Measurements from ENCODE around the gene LTO1.
"Not testable (repeated sequence)": the region's sequence is repeated elsewhere in the genome, so short reads cannot be mapped to it uniquely, and the experiment has no call there.

Gene LTO1

GRCh38 chr11:69694781-69695180 is 19.6 kb upstream of the LTO1 start:
- peaks cover 97% of the 10 kb centered on the region for H3K27me3 ChIP-seq
- H3K4me3 ChIP-seq (ENCODE audit: low read depth in 1 of 2, low read length in 1 of 2): no peak overlapping the region
- H3K36me3 ChIP-seq: no peaks in the 10 kb centered on the region
- H3K9me3 ChIP-seq: no peaks in the 10 kb centered on the region
- no peaks in the 10 kb centered on the region for H3K4me1 ChIP-seq (ENCODE audit: control insufficient read depth in 1 of 2, insufficient read depth in 1 of 2, low read depth in 1 of 2, low read length in 1 of 2)
- no peak for TF ChIP-seq CTCF (IDR thresholded peaks at IDR 0.05)
- H3K27ac ChIP-seq: no peak overlapping the region

- Histone ChIP-seq H3K9me3 (no peaks in the 10 kb centered on the region), H3K4me1 (ENCODE audit: control insufficient read depth in 1 of 2, insufficient read depth in 1 of 2, low read depth in 1 of 2, low read length in 1 of 2) (no peaks in the 10 kb centered on the region), H3K4me3 (ENCODE audit: low read depth in 1 of 2, low read length in 1 of 2) (no peak overlapping the region), H3K27ac (no peak overlapping the region), H3K27me3 (peaks cover 98% of the 10 kb centered on the region), H3K36me3 (no peaks in the 10 kb centered on the region)
- TF ChIP-seq CTCF (IDR thresholded peaks at IDR 0.05): no peak
These were observed 17.3 kb upstream of the LTO1 start for GRCh38 chr11:69692422-69692821.

- no peak for TF ChIP-seq CTCF (IDR thresholded peaks at IDR 0.05)
- H3K4me3 ChIP-seq (ENCODE audit: low read depth in 1 of 2, low read length in 1 of 2): no peak overlapping the region
- no peaks in the 10 kb centered on the region for H3K9me3 ChIP-seq
- H3K27ac ChIP-seq: no peak overlapping the region
- H3K27me3 ChIP-seq: peaks cover 98% of the 10 kb centered on the region
- H3K36me3 ChIP-seq: no peaks in the 10 kb centered on the region
- no peaks in the 10 kb centered on the region for H3K4me1 ChIP-seq (ENCODE audit: control insufficient read depth in 1 of 2, insufficient read depth in 1 of 2, low read depth in 1 of 2, low read length in 1 of 2)
These were observed 16.3 kb upstream of the LTO1 start for GRCh38 chr11:69691463-69691862.

GRCh38 chr11:69689484-69690319 is 14.5 kb upstream of the LTO1 start:
- H3K36me3 ChIP-seq: no peaks in the 10 kb centered on the region
- H3K4me1 ChIP-seq (ENCODE audit: control insufficient read depth in 1 of 2, insufficient read depth in 1 of 2, low read depth in 1 of 2, low read length in 1 of 2): no peaks in the 10 kb centered on the region
- H3K9me3 ChIP-seq: no peaks in the 10 kb centered on the region
- no peak overlapping the region for H3K4me3 ChIP-seq (ENCODE audit: low read depth in 1 of 2, low read length in 1 of 2)
- no peak for TF ChIP-seq CTCF (IDR thresholded peaks at IDR 0.05)
- H3K27me3 ChIP-seq: peaks cover 99% of the 10 kb centered on the region
- no peak overlapping the region for H3K27ac ChIP-seq

- H3K36me3 ChIP-seq; H3K4me3 ChIP-seq (ENCODE audit: low read depth in 1 of 2, low read length in 1 of 2); H3K4me1 ChIP-seq (ENCODE audit: control insufficient read depth in 1 of 2, insufficient read depth in 1 of 2, low read depth in 1 of 2, low read length in 1 of 2); H3K27ac ChIP-seq; H3K9me3 ChIP-seq: not testable (repeated sequence)
- peaks cover 86% of the 10 kb centered on the region for H3K27me3 ChIP-seq
These were observed 13.0 kb upstream of the LTO1 start for GRCh38 chr11:69687969-69688771.

GRCh38 chr11:69686856-69687255 is 11.7 kb upstream of the LTO1 start:
- TF ChIP-seq CTCF (IDR thresholded peaks at IDR 0.05): no peak
- Histone ChIP-seq H3K27me3 (peaks cover 73% of the 10 kb centered on the region), H3K36me3 (no peaks in the 10 kb centered on the region), H3K4me1 (ENCODE audit: control insufficient read depth in 1 of 2, insufficient read depth in 1 of 2, low read depth in 1 of 2, low read length in 1 of 2) (no peaks in the 10 kb centered on the region), H3K4me3 (ENCODE audit: low read depth in 1 of 2, low read length in 1 of 2) (no peak overlapping the region), H3K9me3 (no peaks in the 10 kb centered on the region), H3K27ac (no peak overlapping the region)

All from neutrophil (primary cell).